Activated B cell treated with CpG ODN at 0.5 μM for 24 hours (primary cell): ENCODE measurements around the gene GTF3C1. TPM values are rescaled to one million over a fixed set of nuclear protein-coding genes. Genes with fewer than 3 reads are reported as not detected.

Experiments used
- ATAC-seq: fragments of 200-7000 bp; cut with Tn5 transposase; one replicate; pipeline ENCODE4 v1.10.0; 2021; ENCODE audit warnings: low read depth, mild to moderate bottlenecking, moderate library complexity
- CTCF ChIA-PET: fragments of 350-600 bp; sonication (Branson Sonifier 250); formaldehyde crosslinking; loops from one replicate; lab custom pipeline; 2021; ENCODE audit warnings: antibody characterized with exemption; lab: Charles Lee
- POLR2A ChIA-PET: fragments of 350-600 bp; sonication (Branson Sonifier 250); formaldehyde crosslinking; loops from one replicate; lab custom pipeline; 2021; ENCODE audit warnings: antibody characterized with exemption; lab: Charles Lee
- DNase-seq: peaks from one replicate; pipeline ENCODE4 v3.0.0; 2022
- H3K27ac Mint-ChIP-seq: one replicate; pipeline ENCODE4 v1.8.0; 2020; ENCODE audit warnings: mixed read lengths
- H3K27me3 Mint-ChIP-seq: one replicate; pipeline ENCODE4 v1.8.0; 2021; ENCODE audit warnings: mixed read lengths
- H3K36me3 Mint-ChIP-seq: one replicate; pipeline ENCODE4 v1.8.0; 2021; ENCODE audit warnings: low read depth, mixed read lengths
- H3K4me1 Mint-ChIP-seq: one replicate; pipeline ENCODE4 v1.8.0; 2021; ENCODE audit warnings: mixed read lengths
- H3K4me3 Mint-ChIP-seq: one replicate; pipeline ENCODE4 v1.8.0; 2020; ENCODE audit warnings: mild to moderate bottlenecking, mixed read lengths
- H3K9me3 Mint-ChIP-seq: one replicate; pipeline ENCODE4 v1.8.0; 2020; ENCODE audit warnings: mixed read lengths
- CTCF ChIP-seq: fragments of 200-600 bp; IDR thresholded peaks from one replicate; pipeline ENCODE4 v1.8.0; 2022; ENCODE audit warnings: antibody characterized with exemption, mild to moderate bottlenecking
- intact Hi-C: fragments of 100-400 bp; cut with micrococcal nuclease; formaldehyde crosslinking; loops from one replicate; pipeline ENCODE4 v1.15.1; 2024
- total RNA-seq: library from RNA; stranded (reverse); gene quantifications from 2 replicates; pipeline ENCODE4 v1.2.3, GENCODE V29; 2022

GTF3C1 gene
- total RNA-seq, 1 donor from 2014 or later, result 52.3 TPM

- H3K36me3 Mint-ChIP-seq, result peaks cover 22% of the 10 kb centered on the region
- intact Hi-C loops, result no loop called here
- TF ChIP-seq CTCF, result no peak
- no peak for DNase-seq
- H3K27me3 Mint-ChIP-seq, result no peaks in the 10 kb centered on the region
- no peaks in the 10 kb centered on the region for H3K9me3 Mint-ChIP-seq
- POLR2A ChIA-PET, result interaction anchor here (0.7 to 15.9 kb wide), 7 partner anchors 29 to 221 kb away, joined by 3 to 464 read pairs (median 5); partner anchors contain the start of gene IL21R
- CTCF ChIA-PET, result interaction anchor here (0.7 to 1.1 kb wide), 6 partner anchors 9 to 303 kb away, joined by 3 to 4 read pairs (median 3); no protein-coding TSS in a partner anchor
- no peak for ATAC-seq
- H3K27ac Mint-ChIP-seq, result peak overlapping the region; percentile 65
- H3K4me3 Mint-ChIP-seq, result peak overlapping the region; percentile 29
- peaks cover 65% of the 10 kb centered on the region for H3K4me1 Mint-ChIP-seq
These were observed 94.0 kb downstream of the GTF3C1 start for GRCh38 chr16:27455700-27456099.

- H3K36me3 Mint-ChIP-seq, result peaks cover 27% of the 10 kb centered on the region
- CTCF ChIA-PET, result interaction anchor here (1.3 to 2.0 kb wide), 3 partner anchors 86 to 274 kb away, joined by 4 to 10 read pairs (median 4); no protein-coding TSS in a partner anchor
- H3K4me1 Mint-ChIP-seq, result peaks cover 87% of the 10 kb centered on the region
- no peak for ATAC-seq
- DNase-seq, result no peak
- H3K9me3 Mint-ChIP-seq, result no peaks in the 10 kb centered on the region
- no peaks in the 10 kb centered on the region for H3K27me3 Mint-ChIP-seq
- intact Hi-C loops, result no loop called here
- POLR2A ChIA-PET, result interaction anchor here (0.8 to 15.9 kb wide), 12 partner anchors 8 to 223 kb away, joined by 3 to 464 read pairs (median 7); partner anchors contain the start of gene IL21R
- no peak for TF ChIP-seq CTCF
- H3K27ac Mint-ChIP-seq, result peak overlapping the region; percentile 99
- H3K4me3 Mint-ChIP-seq, result no peak overlapping the region
These were observed 96.3 kb downstream of the GTF3C1 start for GRCh38 chr16:27453494-27453825.

GRCh38 chr16:27452569-27453493, 96.9 kb downstream of the GTF3C1 start:
- H3K27me3 Mint-ChIP-seq, result no peaks in the 10 kb centered on the region
- no peaks in the 10 kb centered on the region for H3K9me3 Mint-ChIP-seq
- peaks cover 33% of the 10 kb centered on the region for H3K36me3 Mint-ChIP-seq
- H3K4me1 Mint-ChIP-seq, result peaks cover 94% of the 10 kb centered on the region
- peak overlapping the region; percentile 99 for H3K27ac Mint-ChIP-seq
- peak overlapping the region; percentile 41 for H3K4me3 Mint-ChIP-seq
- CTCF ChIA-PET, result interaction anchor here (0.9 to 3.3 kb wide), 6 partner anchors 26 to 273 kb away, joined by 4 to 11 read pairs (median 5); no protein-coding TSS in a partner anchor
- POLR2A ChIA-PET, result interaction anchor here (0.6 to 15.9 kb wide), 14 partner anchors 21 to 232 kb away, joined by 3 to 464 read pairs (median 7); partner anchors contain the start of genes IL21R and NSMCE1
- intact Hi-C loops, result no loop called here
- no peak for TF ChIP-seq CTCF
- DNase-seq (no peak), ATAC-seq (no peak)

GRCh38 chr16:27450196-27450549, 99.5 kb downstream of the GTF3C1 start:
- no peaks in the 10 kb centered on the region for H3K27me3 Mint-ChIP-seq
- intact Hi-C loops, result loop anchor here (1.0 kb wide), 8 partner anchors 19 to 213 kb away; no protein-coding TSS in a partner anchor
- POLR2A ChIA-PET, result interaction anchor here (0.6 to 15.9 kb wide), 31 partner anchors 9 to 270 kb away, joined by 3 to 464 read pairs (median 8); partner anchors contain the start of genes GTF3C1, IL21R, KATNIP and KDM8
- no peak for TF ChIP-seq CTCF
- no peaks in the 10 kb centered on the region for H3K9me3 Mint-ChIP-seq
- peak overlapping the region; percentile 85 for H3K4me3 Mint-ChIP-seq
- peaks cover 59% of the 10 kb centered on the region for H3K36me3 Mint-ChIP-seq
- ATAC-seq, result peak; percentile 56
- peaks cover 98% of the 10 kb centered on the region for H3K4me1 Mint-ChIP-seq
- CTCF ChIA-PET, result interaction anchor here (0.9 to 3.3 kb wide), 6 partner anchors 23 to 270 kb away, joined by 3 to 13 read pairs (median 9); no protein-coding TSS in a partner anchor
- H3K27ac Mint-ChIP-seq, result peak overlapping the region; percentile 99
- DNase-seq, result no peak
